Measurements from ENCODE around the gene FAR2.

FAR2 gene

GRCh38 chr12:29304388-29304787 is 155.3 kb downstream of the FAR2 start:
- no peak for TF ChIP-seq CTCF (IDR thresholded peaks at IDR 0.05)
- H3K36me3 ChIP-seq: peaks cover 48% of the 10 kb centered on the region
- no peaks in the 10 kb centered on the region for H3K27me3 ChIP-seq
- H3K4me3 ChIP-seq (ENCODE audit: low read depth in 1 of 2, low read length in 1 of 2): no peak overlapping the region
- no peaks in the 10 kb centered on the region for H3K4me1 ChIP-seq (ENCODE audit: control insufficient read depth in 1 of 2, insufficient read depth in 1 of 2, low read depth in 1 of 2, low read length in 1 of 2)
- H3K27ac ChIP-seq: no peak overlapping the region
- no peaks in the 10 kb centered on the region for H3K9me3 ChIP-seq

- no peaks in the 10 kb centered on the region for H3K27me3 ChIP-seq
Measured at GRCh38 chr12:29306266-29306665, 157.2 kb downstream of the FAR2 start.

GRCh38 chr12:29306682-29307081 is 157.6 kb downstream of the FAR2 start:
- Histone ChIP-seq H3K9me3 (no peaks in the 10 kb centered on the region), H3K27me3 (no peaks in the 10 kb centered on the region), H3K4me1 (ENCODE audit: control insufficient read depth in 1 of 2, insufficient read depth in 1 of 2, low read depth in 1 of 2, low read length in 1 of 2) (no peaks in the 10 kb centered on the region), H3K27ac (no peak overlapping the region), H3K36me3 (peaks cover 66% of the 10 kb centered on the region), H3K4me3 (ENCODE audit: low read depth in 1 of 2, low read length in 1 of 2) (no peak overlapping the region)
- TF ChIP-seq CTCF (IDR thresholded peaks at IDR 0.05): no peak

More at GRCh38 chr12:29306266-29306665, 157.2 kb downstream of the FAR2 start:
- no peaks in the 10 kb centered on the region for H3K4me1 ChIP-seq (ENCODE audit: control insufficient read depth in 1 of 2, insufficient read depth in 1 of 2, low read depth in 1 of 2, low read length in 1 of 2)
- TF ChIP-seq CTCF (IDR thresholded peaks at IDR 0.05): no peak
- no peaks in the 10 kb centered on the region for H3K9me3 ChIP-seq
- H3K27ac ChIP-seq: no peak overlapping the region
- no peak overlapping the region for H3K4me3 ChIP-seq (ENCODE audit: low read depth in 1 of 2, low read length in 1 of 2)
- peaks cover 66% of the 10 kb centered on the region for H3K36me3 ChIP-seq

- Histone ChIP-seq H3K9me3 (no peaks in the 10 kb centered on the region), H3K27me3 (no peaks in the 10 kb centered on the region), H3K4me3 (ENCODE audit: low read depth in 1 of 2, low read length in 1 of 2) (no peak overlapping the region), H3K27ac (no peak overlapping the region), H3K4me1 (ENCODE audit: control insufficient read depth in 1 of 2, insufficient read depth in 1 of 2, low read depth in 1 of 2, low read length in 1 of 2) (no peaks in the 10 kb centered on the region), H3K36me3 (peaks cover 72% of the 10 kb centered on the region)
- TF ChIP-seq CTCF (IDR thresholded peaks at IDR 0.05): no peak
Measured at GRCh38 chr12:29309320-29309902, 160.3 kb downstream of the FAR2 start.

- H3K4me1 ChIP-seq (ENCODE audit: control insufficient read depth in 1 of 2, insufficient read depth in 1 of 2, low read depth in 1 of 2, low read length in 1 of 2): no peaks in the 10 kb centered on the region
- H3K27me3 ChIP-seq: no peaks in the 10 kb centered on the region
- no peak overlapping the region for H3K4me3 ChIP-seq (ENCODE audit: low read depth in 1 of 2, low read length in 1 of 2)
- H3K9me3 ChIP-seq: no peaks in the 10 kb centered on the region
- no peak overlapping the region for H3K27ac ChIP-seq
- TF ChIP-seq CTCF (IDR thresholded peaks at IDR 0.05): no peak
- H3K36me3 ChIP-seq: peaks cover 81% of the 10 kb centered on the region
Measured at GRCh38 chr12:29310899-29311298, 161.8 kb downstream of the FAR2 start.

All from neutrophil (primary cell).